Keratinocyte (primary cell): ENCODE results near the gene MSI2. TPM values are rescaled to one million over a fixed set of nuclear protein-coding genes. Genes with fewer than 3 reads are reported as not detected.

Source experiments
- DNase-seq: peaks from one replicate; pipeline ENCODE4 v3.0.0-alpha.2; 2011; ENCODE audit warnings: low read depth, missing footprints, low spot score
- FAIRE-seq: peaks from 2 replicates; lab custom pipeline; 2011; peaks lifted over from hg19 to GRCh38; lab: Jason Lieb, UNC
- H2AFZ ChIP-seq: 2 replicates; pipeline ENCODE4 v1.6.0; 2012; ENCODE audit warnings: low read length, control low read depth, inconsistent platforms; ENCODE audit not compliant: control insufficient read depth
- H3K27ac ChIP-seq: 2 replicates; pipeline ENCODE4 v1.5.1; 2011; ENCODE audit warnings: low read length; ENCODE audit not compliant: control insufficient read depth, insufficient read depth
- H3K27me3 ChIP-seq: 3 replicates; pipeline ENCODE4 v1.6.0; 2011; ENCODE audit warnings: low read length; ENCODE audit not compliant: control insufficient read depth, insufficient read depth; ENCODE audit errors: extremely low read depth
- H3K36me3 ChIP-seq, 2 experiments: 2 replicates in 1 of 2; 3 replicates in 1 of 2; pipeline ENCODE4 v1.5.1; 2011; ENCODE audit warnings: low read length in 2 of 2, mild to moderate bottlenecking in 1 of 2; ENCODE audit not compliant: control insufficient read depth in 2 of 2, insufficient read depth in 2 of 2; ENCODE audit errors: extremely low read depth in 1 of 2
- H3K4me1 ChIP-seq: 3 replicates; pipeline ENCODE4 v1.5.1; 2011; ENCODE audit warnings: low read length; ENCODE audit not compliant: control insufficient read depth, insufficient read depth; ENCODE audit errors: extremely low read depth
- H3K4me2 ChIP-seq: 3 replicates; pipeline ENCODE4 v1.6.0; 2011; ENCODE audit warnings: low read depth, low read length; ENCODE audit not compliant: control insufficient read depth, insufficient read depth; ENCODE audit errors: extremely low read depth
- H3K4me3 ChIP-seq, 3 experiments: fragments of 200-600 bp in 1 of 3; sonication (generic) in 1 of 3; 2 replicates in 2 of 3; 3 replicates in 1 of 3; pipeline ENCODE4 v1.5.1; 2011 to 2016; ENCODE audit warnings: low read length in 3 of 3, mild to moderate bottlenecking in 3 of 3, control low read depth in 2 of 3, inconsistent platforms in 1 of 3, low read depth in 1 of 3, mixed read lengths in 1 of 3, mixed run types in 1 of 3, moderate library complexity in 1 of 3; ENCODE audit not compliant: control insufficient read depth in 2 of 3, insufficient read depth in 2 of 3; ENCODE audit errors: extremely low read depth in 1 of 3
- H3K79me2 ChIP-seq: 2 replicates; pipeline ENCODE4 v1.6.0; 2012; ENCODE audit warnings: low read length; ENCODE audit not compliant: control insufficient read depth, insufficient read depth
- H3K9ac ChIP-seq: 3 replicates; pipeline ENCODE4 v1.6.0; 2011; ENCODE audit warnings: low read length; ENCODE audit not compliant: control insufficient read depth, insufficient read depth; ENCODE audit errors: extremely low read depth
- H3K9me1 ChIP-seq: 3 replicates; pipeline ENCODE4 v1.6.0; 2011; ENCODE audit warnings: low read length; ENCODE audit not compliant: control insufficient read depth, insufficient read depth; ENCODE audit errors: extremely low read depth
- H3K9me3 ChIP-seq: 2 replicates; pipeline ENCODE4 v1.5.1; 2012; ENCODE audit warnings: low read depth, low read length; ENCODE audit not compliant: control insufficient read depth
- H4K20me1 ChIP-seq: 3 replicates; pipeline ENCODE4 v1.6.0; 2011; ENCODE audit warnings: low read length; ENCODE audit not compliant: control insufficient read depth, insufficient read depth; ENCODE audit errors: extremely low read depth
- CTCF ChIP-seq, 3 experiments: IDR thresholded peaks in 1 of 3; conservative IDR thresholded peaks in 1 of 3; optimal IDR thresholded peaks in 1 of 3; 2 replicates in 2 of 3; 3 replicates in 1 of 3; pipeline versions ENCODE3 to v1.5.1; 2011; ENCODE audit warnings: low read length in 3 of 3, mild to moderate bottlenecking in 3 of 3, moderate library complexity in 2 of 3, control low read depth in 1 of 3, inconsistent platforms in 1 of 3; ENCODE audit not compliant: insufficient read depth in 2 of 3; ENCODE audit errors: extremely low read depth in 1 of 3
- EZH2 ChIP-seq: IDR thresholded peaks from one replicate; pipeline ENCODE4 v1.6.1; 2012; ENCODE audit warnings: inconsistent platforms, mild to moderate bottlenecking, low read length, moderate library complexity
- dilution Hi-C: fragments of 300-500 bp; cut with MboI; formaldehyde crosslinking; loops from one replicate; pipeline ENCODE4 v1.7.0; 2020; ENCODE audit warnings: low sequenced_read_pairs; ENCODE audit not compliant: extremely low pct_ligation_motif_present
- polyA plus RNA-seq, 5 experiments: library from polyadenylated mRNA; depleted of rRNA in 3 of 5; stranded (reverse) in 3 of 5; stranded (forward) in 1 of 5; unstranded in 1 of 5; fragments of >200 nt; gene quantifications; 1 replicate in 1 of 5; 2 replicates in 3 of 5; 3 replicates in 1 of 5; pipeline versions ENCODE4 v1.2.1 to v1.2.3, GENCODE V29; 2011 to 2012; ENCODE audit warnings: missing spikeins in 2 of 5, low read depth in 1 of 5, low replicate concordance in 1 of 5

Gene MSI2
- polyA plus RNA-seq, 1 donor (not counting 4 experiments of a cell fraction or from before 2014, with no cell fraction given), result 22.3 TPM

GRCh38 chr17:57261084-57261461 lies 4.8 kb downstream of the MSI2 start:
- Histone ChIP-seq H3K79me2 (no peaks in the 10 kb centered on the region), H2AFZ (no peak overlapping the region), H3K27me3 (no peaks in the 10 kb centered on the region), H3K4me2 (no peak overlapping the region), H4K20me1 (no peaks in the 10 kb centered on the region), H3K9me1 (no peaks in the 10 kb centered on the region), H3K9me3 (no peaks in the 10 kb centered on the region), H3K4me3 (no peak overlapping the region), H3K27ac (no peak overlapping the region), H3K9ac (no peak overlapping the region), H3K4me1 (peaks cover 24% of the 10 kb centered on the region), H3K36me3 (peaks cover 10 to 12% of the 10 kb centered on the region in 2 experiments)
- FAIRE-seq, result no peak
- dilution Hi-C loops, result no loop called here
- TF ChIP-seq CTCF (optimal IDR thresholded peaks at IDR 0.05 in 1 of 3, IDR thresholded peaks at IDR 0.05 in 1 of 3, conservative IDR thresholded peaks at IDR 0.05 in 1 of 3; ENCODE audit: extremely low read depth in 1 of 3, insufficient read depth in 2 of 3, low read length in 3 of 3), result no peak
- no peak for TF ChIP-seq EZH2
- no peak for DNase-seq

GRCh38 chr17:57262557-57262956 lies 6.2 kb downstream of the MSI2 start:
- DNase-seq (no peak), FAIRE-seq (no peak)
- no peak overlapping the region for H3K27ac ChIP-seq
- H3K79me2 ChIP-seq, result no peaks in the 10 kb centered on the region
- TF ChIP-seq EZH2 (no peak), CTCF (optimal IDR thresholded peaks at IDR 0.05 in 1 of 3, IDR thresholded peaks at IDR 0.05 in 1 of 3, conservative IDR thresholded peaks at IDR 0.05 in 1 of 3; ENCODE audit: extremely low read depth in 1 of 3, insufficient read depth in 2 of 3, low read length in 3 of 3) (no peak)
- peaks cover 2% of the 10 kb centered on the region for H4K20me1 ChIP-seq
- H3K4me2 ChIP-seq, result no peak overlapping the region
- H2AFZ ChIP-seq, result no peak overlapping the region
- H3K27me3 ChIP-seq, result no peaks in the 10 kb centered on the region
- H3K36me3 ChIP-seq, result peaks cover 15 to 19% of the 10 kb centered on the region in 2 experiments
- no peaks in the 10 kb centered on the region for H3K9me3 ChIP-seq
- H3K9ac ChIP-seq, result no peak overlapping the region
- H3K4me3 ChIP-seq, result no peak overlapping the region
- H3K9me1 ChIP-seq, result no peaks in the 10 kb centered on the region
- dilution Hi-C loops, result no loop called here
- H3K4me1 ChIP-seq, result peaks cover 24% of the 10 kb centered on the region
